D721Med (cell line): ENCODE results near the gene RPS6KB1.
"Not testable (repeated sequence)": the region's sequence is repeated elsewhere in the genome, so short reads cannot be mapped to it uniquely, and the experiment has no call there.

Experiments used
- DNase-seq: peaks from one replicate; pipeline ENCODE4 v3.0.0; 2011; ENCODE audit warnings: low spot score; ENCODE audit not compliant: insufficient read length
- FAIRE-seq: peaks from 2 replicates; lab custom pipeline; 2011; peaks lifted over from hg19 to GRCh38; lab: Jason Lieb, UNC
- CTCF ChIP-seq: IDR thresholded peaks from 2 replicates; pipeline ENCODE4 v1.5.1; 2012; ENCODE audit warnings: mild to moderate bottlenecking, control low read depth; ENCODE audit not compliant: insufficient read depth; ENCODE audit errors: missing control alignments

Gene RPS6KB1

DNA sequence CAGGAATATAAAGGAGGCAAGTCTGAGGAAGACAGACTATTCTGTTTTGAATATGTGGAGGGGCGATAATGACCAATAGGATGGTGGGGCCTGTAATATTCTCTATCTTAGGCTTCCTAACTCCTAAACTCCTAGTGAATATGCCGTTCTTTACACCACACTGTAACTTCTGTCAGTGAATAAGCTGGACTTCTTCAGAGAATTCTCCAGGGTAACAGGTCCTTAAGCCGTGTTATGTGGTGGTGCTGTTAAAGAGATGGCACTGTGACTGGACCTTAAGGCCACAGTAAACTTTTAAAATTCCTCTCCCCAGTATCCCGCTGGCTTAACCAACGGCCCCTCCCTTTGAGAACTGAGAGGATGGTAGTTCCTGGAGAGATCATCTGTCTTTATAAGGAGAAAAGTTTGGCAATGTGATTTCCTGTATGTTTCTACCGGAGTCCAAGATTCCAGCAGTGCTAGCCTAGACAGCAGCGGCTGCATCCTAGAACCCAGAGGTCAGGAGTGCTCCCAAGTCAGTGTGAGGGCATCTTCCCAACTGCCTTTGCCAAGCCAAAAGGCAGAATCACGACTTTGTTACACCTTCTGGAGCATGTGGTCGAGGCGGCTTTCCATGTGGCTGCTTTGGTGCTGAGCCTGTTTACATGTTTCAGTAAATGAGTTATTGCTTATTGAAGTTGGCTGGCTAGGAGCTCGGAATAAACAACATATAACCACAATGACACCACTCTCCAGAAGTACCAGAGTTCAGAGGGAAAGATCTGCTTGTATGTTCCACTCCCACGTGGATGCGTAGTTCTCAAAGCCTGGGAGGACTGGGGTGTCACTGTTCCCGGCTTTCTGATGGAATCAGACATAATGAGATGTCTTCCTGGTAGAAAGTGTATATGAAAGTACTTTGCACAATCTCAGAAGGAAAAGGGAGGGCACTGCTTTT lies 41.2 kb upstream of the RPS6KB1 start:
- TF ChIP-seq CTCF, result no peak
- DNase-seq (no peak), FAIRE-seq (no peak)

- FAIRE-seq, DNase-seq: not testable (repeated sequence)
Measured at GRCh38 chr17:59852847-59853167, 40.1 kb upstream of the RPS6KB1 start.

- no peak for TF ChIP-seq CTCF
- DNase-seq (no peak), FAIRE-seq (no peak)
Measured at GRCh38 chr17:59853168-59853918, 39.6 kb upstream of the RPS6KB1 start.

GRCh38 chr17:59853919-59854729 lies 38.8 kb upstream of the RPS6KB1 start:
- not testable (repeated sequence) for FAIRE-seq, DNase-seq

DNA sequence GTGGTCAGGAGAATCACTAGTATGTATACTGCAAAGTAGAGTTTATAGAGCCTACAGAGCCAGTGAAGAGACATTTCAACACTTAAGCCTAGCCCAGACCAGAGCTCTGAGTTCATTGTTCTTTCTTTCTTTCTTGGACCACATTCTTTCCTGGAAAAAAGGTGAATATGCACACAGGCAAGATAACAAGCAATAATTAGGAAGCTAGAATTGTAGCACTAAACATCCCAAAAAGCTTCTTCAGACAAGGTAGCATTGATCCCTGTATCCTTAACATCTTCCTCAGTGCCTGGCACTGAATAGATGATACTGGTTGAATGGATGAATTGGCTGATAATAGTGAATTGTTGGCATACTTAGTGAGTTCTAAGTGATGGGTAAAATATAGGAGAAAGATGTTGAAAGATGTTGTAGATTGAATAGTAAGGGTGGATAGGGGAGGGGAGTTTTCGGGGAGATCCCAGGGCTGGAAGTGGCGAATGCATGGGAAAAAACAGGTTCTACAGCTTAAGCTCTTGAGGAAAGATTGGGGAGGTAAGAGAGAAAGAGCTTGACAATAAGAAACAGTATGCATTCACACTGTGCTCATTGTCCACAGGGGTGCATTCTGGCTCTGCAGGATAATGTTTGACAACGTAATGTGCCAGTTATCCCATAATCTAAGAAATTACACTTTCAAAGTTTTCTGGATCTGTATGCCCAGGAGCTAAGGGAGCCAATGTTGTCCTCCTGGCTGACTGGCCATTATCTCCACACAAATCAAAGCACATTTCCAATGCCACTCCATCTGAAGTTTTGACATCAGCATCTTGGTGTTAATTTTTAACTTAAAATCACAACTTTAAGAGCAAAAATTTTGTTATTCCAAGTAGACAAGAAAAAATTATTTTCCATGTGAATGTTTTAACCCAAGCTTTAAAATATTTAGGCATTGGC lies 35.8 kb upstream of the RPS6KB1 start:
- no peak for FAIRE-seq
- no peak for DNase-seq
- no peak for TF ChIP-seq CTCF

- DNase-seq (no peak), FAIRE-seq (no peak)
- TF ChIP-seq CTCF, result no peak
Measured at GRCh38 chr17:59858167-59858816, 34.6 kb upstream of the RPS6KB1 start.

DNA sequence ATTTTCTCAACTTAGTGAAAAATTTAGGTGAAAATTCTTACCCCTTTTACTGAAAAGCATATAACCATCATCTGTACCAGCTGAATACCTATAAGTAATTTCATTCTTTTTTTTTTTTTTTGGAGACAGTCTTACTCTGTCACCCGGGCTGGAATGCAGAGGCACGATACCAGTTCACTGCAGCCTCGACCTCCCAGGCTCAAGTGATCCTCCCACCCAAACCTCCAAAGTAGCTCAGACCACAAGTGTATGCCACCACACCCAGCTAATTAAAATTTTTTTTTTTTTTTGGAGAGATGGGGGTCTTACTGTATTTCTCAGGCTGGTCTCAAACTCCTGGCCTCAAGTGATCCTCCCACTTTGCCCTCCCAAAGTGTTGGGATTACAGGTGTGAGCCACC lies 34.0 kb upstream of the RPS6KB1 start:
- no peak for DNase-seq
- no peak for FAIRE-seq
- no peak for TF ChIP-seq CTCF
